GM04503 (cell line): ENCODE measurements around the gene FASLG.

ENCODE experiments used
- DNase-seq: peaks from one replicate; pipeline ENCODE4 v3.0.0-alpha.2; 2012; ENCODE audit warnings: low read depth

FASLG gene

DNA sequence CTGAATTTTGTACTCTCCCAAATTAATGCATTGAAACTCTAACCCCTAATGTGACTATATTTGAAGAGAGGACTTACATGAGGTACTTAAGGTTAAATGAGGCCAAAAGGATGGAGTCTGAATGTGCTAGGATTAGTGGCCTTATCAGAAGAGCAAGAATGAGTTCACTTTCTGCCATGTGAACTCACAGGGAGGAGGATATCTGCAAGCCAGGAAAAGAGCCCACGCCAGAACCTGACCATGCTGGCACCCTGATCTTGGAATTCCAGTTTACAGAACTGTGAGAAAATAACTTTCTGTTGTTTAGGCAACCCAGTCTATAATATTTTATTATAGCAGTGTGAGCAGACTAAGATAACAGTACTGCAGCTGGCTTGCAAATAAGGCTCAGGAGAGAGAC lies 12.2 kb upstream of the FASLG start:
- no peak for DNase-seq

DNA sequence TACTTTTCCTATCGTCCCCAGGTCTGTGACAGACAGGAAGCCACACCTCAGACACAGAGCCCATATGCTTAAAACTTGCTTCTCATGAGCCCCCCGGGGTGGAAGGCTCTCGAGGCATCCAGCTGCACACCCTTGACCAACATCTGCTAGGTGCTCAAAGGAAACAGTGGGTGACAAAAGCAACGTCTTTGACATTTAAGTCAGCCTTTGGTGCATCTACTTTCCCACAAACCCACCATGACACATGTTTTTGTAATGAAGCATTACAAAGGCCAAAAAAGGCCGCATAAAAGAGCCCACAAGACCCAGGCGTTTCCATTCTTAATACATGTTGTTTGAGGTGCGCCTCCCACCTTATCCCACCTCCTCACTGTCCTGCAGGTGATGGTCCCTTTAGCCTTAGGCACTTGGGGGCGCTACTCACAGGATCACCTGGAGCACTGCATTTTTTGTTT lies 11.8 kb upstream of the FASLG start:
- no peak for DNase-seq

DNA sequence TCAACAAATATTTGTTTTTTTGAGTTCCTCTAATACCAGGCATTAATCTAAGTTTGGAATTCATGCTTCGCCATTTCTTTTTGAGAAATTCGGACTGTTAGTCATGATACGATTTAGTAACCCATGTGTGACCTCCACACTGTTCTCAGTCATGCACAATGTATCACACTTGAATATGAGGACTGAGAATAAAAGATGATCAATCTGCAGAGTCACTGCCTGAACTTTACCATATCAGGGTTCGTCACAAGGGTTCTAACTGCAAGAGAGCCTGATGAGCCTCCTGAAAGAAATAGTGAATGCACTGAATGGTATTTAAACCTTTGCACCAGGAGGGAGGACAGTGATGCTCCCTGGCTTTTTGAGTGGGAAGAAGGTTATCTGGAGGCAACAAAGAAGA lies 10.9 kb upstream of the FASLG start:
- no peak for DNase-seq

DNA sequence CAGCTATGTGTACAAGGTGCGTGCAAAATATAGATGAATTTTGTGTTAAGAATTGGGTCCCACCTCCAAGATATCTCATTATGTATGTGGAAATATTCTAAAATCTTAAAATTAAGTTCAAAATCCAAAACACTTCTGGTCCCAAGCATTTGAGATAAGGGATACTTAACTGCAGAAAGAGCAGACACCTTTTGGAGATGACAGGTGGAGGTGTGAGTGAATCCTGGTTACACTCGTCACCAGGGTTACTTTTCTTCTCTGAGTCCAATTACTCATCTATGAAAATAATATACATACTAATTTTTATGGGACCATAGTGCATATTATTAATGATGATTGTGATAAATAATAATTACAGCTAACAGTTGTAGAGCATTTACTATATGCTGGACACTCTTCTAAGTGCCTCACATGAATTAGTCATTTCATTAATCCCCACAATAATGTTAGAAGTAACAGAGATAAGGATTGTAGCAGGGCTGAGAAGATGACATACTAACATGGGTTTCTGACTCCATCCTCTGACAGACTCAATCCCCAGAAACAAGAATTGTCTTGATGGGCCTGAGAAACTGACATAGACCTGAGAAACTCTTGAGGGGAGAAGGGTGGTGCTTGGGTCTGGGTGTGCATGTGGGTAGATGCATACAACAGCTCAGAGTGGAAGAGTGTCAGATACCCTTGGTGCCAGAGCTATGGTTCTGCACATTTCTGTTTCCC lies 8.3 kb upstream of the FASLG start:
- DNase-seq, result no peak

DNA sequence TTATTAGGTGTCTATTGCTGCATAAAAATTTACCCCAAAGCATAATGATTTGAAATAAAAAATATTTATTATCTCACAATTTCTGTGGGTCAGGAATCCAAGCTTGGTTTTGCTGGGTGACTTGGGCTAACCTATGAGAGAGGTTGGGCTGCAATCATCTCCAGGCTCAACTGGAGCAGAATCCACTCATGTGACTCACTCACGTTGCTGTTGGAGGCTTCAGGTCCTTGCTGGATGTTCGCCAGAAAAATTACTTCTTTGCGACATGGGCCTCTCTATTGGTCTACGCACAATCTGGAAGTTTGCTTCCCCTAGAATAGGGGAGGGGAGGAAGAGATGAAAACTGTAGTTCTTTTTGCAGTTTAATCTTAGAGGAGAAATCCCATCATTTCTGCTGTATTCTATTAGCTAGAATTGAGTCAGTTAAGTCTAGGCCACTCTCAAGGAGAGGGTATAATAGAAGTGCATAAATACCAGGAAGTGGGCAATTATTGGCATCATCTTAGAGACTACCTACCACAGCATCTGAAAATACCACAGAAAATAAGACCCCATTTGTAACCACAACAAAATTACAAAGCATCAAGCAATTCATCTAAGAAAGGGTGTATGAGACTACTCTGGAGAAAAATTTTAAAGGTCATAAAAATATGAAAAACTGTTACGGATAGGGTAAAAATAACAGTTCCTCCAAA lies 5.7 kb upstream of the FASLG start:
- DNase-seq, result no peak

DNA sequence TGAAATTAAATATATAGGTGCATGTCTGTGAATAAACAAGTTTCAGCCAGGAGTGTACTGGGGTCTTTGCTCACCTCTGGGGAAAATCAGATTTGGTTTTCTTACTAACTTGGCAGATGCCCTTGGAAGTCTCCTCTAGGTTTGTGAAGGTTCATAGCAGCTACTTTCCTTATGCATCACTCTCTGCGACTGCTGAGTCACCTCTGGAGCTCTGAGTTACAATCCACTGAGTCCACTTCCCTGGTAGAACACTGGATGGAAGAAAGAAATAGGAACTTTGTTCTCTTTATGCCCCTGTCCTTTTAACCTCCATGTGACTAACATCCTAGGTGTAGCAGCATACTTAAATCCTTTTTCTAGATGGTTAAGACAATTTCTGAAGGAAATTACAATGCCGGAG lies 4.4 kb upstream of the FASLG start:
- peak; percentile 39 for DNase-seq

DNA sequence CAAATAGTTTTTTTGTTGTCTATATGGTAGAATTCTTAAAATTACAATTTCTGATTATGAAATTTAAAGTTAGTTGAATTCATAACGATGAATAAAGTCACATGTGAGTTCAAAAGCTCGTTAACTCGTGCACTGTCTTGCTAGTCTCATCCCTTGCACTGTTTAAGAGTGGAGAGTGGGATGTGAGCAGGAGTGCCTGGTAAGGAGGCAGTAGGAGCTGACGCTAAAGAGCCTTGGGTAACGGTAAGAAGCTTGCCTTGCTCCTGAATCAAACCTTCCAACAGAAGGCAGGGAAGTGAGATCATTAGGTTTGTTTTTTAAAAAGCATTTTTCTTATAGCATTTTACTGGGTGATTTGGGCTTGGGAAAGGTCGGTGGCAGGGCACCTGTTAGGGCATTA lies 2.3 kb upstream of the FASLG start:
- DNase-seq, result no peak

DNA sequence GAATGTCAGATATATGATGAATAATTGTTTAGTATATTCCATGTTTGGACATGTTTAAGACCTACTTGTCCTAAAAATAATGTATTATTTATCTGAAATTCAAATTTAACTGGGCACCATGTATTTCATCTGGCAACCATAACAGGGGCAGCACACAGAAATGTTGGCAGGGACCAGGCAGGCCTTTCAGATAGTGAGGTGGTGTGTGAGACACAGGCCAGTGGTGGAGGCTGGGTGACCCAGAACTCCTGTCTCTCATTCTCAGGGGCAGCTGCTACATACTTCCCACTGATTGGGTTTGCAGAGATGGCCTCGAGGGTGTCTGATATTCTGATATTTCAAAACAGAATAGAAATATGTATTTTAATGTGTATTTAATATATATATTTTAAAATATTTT lies 1.3 kb upstream of the FASLG start:
- no peak for DNase-seq

DNA sequence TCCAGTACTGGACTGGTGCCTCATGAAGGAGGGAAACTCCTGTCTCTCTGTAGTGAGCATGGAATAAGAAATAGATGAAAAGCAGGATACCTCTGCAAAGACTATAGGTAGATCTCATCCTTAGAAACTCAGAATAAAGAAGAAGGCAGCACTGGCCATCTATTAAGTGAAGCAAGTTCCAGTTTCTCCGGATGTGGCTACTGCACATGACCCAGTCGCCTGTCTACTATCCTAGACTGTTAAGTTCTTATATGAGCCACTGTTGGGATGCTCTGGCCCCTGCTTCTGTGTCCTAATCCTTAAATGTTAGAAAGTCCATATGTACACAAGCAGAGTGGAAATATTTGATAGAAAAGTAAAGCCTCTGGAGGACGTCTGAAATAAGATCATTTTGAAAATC lies 2.2 kb downstream of the FASLG start:
- no peak for DNase-seq

DNA sequence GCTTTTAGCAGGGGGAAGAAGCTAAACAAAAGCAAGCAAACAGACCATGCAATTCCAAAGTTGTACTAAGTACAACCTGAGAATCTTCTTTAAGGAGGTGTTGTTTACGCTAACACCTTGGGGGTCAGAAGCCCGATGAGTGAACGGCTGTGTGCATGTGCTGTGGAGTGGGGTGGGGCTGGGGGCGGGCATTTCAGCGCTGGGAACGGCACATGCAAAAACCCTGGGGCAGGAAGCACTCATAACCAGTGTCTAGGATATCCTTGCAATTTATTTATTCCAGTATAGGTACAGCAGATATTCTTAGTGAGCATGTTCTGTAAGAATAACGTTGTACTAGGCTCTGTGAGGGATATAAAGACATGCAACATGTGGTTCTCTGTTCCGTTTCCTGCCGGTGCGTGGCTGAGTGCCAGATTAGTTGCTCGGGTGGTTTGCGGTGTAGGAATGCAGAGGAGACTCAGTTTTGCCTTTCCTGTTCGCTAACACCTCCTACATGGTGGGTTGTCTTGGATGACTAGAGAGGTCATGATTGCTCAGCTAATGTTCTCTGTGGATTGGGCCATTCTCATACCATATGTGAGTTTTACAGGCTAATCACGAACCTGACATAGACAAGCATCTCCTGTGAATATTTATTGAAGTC lies 3.7 kb downstream of the FASLG start:
- DNase-seq, result peak; percentile 24

DNA sequence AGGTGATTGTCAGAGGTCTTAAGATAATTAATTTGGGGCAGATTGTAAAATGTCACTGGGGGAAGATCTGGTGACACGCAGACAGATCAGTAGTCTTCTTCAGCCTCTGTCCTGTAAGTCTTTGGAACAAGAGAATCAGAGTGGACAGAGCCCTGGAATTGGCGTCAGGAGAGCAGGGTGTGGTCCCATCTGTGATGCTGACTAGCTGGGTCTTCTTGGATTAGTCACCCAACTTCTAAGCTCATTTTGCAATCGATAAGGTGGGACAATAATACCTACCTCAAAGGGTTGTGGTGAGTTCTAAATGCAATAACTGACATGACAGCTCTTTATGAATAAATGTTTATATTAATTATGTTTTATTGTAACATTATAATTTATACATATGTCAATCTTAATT lies 4.8 kb downstream of the FASLG start:
- no peak for DNase-seq

DNA sequence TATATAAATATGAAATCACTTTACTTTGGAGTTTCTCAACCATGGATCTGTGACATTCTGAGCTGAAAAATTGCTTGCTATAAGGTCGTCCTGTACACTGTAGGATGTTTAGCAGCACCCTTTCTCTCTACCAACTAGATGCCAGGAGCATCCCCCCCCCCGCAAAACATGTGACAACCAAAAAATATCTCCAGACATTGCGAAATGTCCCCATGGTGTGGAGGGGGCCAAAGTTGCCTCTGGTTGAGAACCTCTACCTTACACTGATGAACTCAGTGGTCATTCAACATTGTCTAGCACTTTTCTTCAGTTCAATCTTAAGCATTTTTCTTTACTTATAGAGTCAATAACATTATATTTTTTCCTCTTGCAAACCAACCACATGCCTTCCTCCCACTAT lies 9.2 kb downstream of the FASLG start:
- DNase-seq, result no peak

DNA sequence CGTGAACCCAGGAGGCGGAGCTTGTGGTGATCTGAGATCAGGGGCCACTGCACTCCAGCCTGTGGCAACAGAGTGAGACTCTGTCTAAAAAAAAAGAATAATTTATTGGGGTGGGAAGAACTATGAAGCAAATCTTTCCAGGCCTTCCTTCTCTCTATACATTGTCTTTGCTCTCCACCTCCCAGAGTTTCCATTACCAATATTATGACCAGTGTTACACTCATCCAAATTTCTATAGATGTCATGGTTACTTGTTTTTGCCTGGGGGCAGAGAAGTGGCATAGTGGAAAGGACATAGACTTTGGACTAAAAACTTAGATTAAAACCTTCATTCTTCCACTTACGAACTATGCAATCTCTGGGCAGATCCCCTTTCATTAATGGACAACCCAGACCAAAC lies 10.1 kb downstream of the FASLG start:
- DNase-seq, result no peak

DNA sequence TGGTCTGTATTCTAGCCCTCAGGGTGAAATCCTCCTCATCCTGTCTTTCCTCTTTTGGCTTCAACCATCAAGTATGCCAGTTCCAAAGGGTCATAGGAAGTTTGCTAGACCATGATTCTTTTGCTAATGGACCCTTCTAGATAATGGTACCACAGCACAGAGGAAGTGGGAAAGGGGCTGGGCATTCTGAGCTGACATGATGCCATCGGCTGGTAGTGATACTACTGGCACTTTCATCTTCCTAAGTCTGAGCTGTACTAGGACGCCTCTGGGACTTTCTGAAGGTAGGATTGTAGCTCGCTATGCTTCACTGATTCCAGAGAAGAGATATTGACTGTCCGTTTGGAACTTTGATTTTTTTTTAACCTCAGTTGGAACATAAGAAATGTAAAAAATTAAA lies 11.4 kb downstream of the FASLG start:
- no peak for DNase-seq

DNA sequence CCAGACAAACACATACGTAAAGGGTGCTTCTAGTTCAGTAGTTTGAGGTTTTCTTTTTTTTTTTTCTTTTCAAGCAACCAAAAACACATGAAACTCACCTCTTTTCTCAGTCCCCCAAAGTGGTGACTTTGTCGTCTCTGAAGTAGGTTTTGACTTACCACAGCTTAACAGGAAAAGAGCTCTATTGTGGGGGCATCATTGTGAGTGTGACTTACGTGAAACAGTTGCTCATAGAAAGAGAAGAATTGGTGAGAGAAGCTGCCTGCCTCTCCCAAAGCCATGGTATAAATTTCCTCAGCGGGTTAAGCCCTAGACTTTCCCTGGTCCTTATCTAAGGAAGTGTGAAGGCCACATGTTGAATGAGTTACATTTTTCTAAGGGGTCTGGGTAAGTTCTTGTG lies 11.9 kb downstream of the FASLG start:
- no peak for DNase-seq

DNA sequence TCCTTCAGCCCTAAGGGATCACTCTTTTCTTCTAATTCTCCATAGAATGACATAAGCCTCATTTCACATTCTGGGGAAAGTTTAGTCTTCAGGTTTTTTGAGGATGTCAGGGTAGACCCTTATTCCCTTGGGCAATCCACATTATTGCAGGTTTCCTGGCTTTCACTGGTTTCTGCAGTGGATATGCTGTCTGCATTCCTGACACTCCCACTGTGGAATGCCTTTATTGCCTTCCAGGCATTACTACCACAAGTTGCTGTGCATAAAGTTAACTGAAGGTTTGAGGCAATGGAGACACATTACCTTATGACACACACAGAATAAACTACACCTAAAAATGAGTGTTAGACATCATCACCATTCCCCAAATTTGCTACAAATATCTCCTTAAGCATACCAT lies 12.7 kb downstream of the FASLG start:
- DNase-seq, result peak; percentile 51

DNA sequence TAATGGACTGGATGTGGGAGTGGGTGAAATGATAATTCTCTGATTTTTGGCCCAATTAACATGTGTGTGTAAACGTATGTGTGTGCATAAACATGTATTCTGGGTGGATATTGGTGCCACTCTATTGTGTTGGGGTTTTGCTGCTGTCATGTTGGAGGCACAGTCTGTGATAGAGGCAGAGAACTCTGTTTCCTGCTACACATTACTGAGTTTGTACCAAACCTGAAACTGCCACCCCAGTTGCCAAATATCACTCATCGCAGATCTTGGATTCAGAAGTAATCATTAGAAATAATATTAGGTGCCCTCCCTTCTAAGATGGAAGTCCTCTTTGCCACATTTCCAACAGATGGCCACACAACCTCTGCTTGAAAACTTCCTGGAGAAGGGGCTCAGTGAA lies 13.8 kb downstream of the FASLG start:
- DNase-seq, result no peak

DNA sequence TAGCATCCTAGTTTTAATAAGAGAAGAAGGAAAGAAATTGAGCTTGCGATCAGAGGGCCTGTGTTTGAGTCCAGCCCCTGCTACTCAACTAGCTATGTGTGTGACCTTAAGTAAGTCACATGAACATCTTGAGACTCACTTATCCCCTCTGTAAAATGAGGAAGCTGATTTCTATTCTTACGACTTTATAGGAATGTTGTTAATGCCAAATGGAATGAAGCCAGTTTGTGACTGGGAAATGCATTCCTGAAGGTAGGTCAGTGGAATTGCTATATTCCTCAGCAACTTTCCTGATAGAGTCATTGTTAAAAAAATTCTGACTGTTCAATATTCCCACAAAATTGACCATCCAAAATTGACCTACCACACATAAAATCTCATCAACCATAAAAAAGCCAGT lies 14.9 kb downstream of the FASLG start:
- DNase-seq, result no peak

DNA sequence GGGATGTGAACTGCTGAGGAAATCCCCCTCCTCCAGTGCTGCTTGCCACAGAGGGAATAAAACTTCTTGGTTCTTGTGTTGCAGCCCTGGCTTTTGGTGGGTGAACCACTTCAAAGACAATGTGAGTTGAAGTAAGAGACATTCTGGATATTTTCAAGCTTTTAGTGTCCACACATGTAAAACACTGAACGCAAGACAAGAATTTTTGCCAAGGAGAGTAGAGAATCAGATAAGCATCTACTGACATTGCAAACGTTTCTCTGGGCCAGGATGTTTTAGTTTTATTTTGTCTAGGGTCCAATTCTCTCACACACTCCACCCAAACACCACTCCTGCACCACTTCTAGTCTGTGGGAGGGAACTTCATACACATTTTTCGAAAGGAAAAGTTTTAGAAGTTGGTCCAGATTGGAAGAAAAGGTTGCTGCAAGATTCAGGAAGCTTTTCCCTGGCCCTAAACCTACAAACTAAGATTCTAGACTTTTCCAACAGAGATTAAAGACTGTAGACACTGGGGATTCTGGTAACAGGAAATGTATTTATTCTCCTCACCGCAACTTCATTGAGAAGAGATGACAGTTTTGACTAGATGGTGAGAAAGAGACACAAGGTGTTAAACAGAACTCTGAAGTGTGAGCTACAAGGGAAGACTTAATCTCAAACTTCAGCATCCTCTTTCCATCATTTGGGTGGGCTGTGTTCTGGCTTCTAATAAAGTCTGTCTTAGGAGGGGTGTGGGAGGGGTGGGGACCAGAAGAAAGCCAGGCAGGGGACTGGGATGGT lies 16.1 kb downstream of the FASLG start:
- DNase-seq, result no peak

DNA sequence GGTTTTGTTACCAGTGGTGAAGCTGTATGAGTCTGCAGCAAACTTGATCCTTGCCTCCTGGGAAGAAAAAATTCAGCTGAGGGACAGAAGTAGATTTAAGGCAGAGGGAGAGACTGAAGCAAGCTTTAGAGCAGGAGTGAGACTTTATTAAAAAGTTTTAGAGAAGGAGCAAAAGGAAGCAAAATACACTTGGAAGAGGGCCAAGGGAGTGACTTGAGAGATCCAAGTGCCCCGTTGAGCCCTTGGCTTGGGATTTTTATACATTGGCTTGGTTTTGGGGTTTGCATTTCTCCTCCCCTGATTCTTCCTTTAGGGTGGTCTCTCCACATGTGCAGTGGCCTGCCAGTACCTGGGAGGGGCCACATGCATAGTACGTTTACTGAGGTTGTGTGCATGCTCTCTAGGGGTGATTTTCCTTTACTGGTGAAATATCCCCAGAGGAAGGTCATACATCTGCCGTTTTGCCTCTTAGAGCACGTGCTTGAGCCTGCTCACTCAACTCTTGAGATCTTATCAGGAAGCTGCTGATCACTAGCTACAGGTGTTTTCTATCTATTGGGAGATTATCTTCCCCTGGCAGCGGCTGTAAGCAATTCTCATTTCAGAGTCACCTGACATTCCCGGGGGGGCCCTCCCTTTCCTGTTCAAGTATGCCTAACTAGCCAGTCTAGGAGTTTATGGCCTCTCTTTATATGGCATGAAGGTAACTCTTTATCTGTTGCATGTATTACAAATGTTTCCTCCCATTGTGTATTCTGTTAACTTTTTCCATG lies 20.3 kb downstream of the FASLG start:
- no peak for DNase-seq

DNA sequence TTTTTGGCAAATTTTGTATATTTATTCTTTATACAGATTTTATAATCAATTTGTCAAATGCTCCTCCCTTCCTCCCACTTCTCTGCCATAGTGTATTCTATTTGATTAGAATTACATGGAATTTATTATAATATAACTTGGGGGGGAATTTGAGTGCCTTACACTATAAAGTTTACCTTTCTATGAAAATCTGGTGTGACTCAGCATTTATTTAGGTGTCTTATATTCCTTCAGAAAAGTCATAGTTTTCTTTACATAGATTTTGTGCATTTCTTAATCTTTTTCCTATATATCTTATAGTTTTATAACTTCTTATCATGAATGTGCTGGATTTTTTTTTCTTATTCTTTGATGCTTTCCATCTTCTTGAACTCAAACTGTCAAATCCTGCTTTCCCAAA lies 21.3 kb downstream of the FASLG start:
- no peak for DNase-seq

DNA sequence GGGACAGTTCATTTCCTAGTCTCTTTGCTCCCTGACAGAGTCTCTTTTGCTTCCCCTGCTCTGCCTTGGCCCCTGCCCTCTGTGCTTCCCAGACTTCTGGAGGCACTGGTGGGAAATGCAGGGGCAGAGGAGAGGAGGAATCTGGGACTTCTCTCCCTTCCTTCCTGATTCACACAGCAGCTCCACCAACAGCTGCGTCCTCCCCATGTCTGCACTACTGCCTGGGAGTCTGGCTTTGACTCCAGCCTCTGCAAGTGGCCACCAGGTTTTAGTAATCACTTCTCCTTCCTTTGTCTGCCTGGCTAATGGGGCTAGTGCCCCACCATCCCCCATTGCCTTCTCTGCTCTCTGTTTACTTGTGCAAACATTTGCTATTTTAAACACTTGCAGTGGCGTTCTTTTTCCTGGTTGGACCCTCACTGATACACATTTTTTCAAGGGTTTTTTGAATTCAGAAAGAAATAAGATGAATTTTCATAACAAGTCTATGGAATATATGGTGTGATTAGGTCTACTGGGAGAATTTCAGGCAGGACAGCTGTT lies 21.9 kb downstream of the FASLG start:
- no peak for DNase-seq
